ENCODE results near the gene INPP5D.

INPP5D gene

DNA sequence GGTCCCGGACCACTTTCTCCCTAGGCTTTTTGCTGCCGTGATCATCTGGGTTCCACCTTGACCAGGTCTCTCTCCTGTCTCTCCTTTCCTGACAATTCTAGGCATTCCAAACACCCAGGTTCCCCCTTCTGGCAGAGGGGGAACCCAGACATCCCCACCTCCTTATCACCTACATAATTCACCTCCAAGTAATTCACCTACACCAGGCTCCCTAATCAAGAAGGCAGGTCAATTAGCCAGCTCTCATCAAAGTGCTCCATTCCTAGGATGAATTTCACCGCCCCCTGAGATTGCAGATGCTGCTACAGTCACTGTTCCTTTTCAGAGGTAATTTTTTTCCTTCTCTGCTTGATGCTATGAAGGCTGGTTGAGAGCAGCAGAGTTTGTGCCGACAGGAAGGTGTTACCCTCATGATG lies 149.0 kb downstream of the INPP5D start:
- no peak overlapping the region for H3K4me3 ChIP-seq (ENCODE audit: low read depth, low read length)
- TF ChIP-seq, protein P1, sequence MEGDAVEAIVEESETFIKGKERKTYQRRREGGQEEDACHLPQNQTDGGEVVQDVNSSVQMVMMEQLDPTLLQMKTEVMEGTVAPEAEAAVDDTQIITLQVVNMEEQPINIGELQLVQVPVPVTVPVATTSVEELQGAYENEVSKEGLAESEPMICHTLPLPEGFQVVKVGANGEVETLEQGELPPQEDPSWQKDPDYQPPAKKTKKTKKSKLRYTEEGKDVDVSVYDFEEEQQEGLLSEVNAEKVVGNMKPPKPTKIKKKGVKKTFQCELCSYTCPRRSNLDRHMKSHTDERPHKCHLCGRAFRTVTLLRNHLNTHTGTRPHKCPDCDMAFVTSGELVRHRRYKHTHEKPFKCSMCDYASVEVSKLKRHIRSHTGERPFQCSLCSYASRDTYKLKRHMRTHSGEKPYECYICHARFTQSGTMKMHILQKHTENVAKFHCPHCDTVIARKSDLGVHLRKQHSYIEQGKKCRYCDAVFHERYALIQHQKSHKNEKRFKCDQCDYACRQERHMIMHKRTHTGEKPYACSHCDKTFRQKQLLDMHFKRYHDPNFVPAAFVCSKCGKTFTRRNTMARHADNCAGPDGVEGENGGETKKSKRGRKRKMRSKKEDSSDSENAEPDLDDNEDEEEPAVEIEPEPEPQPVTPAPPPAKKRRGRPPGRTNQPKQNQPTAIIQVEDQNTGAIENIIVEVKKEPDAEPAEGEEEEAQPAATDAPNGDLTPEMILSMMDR (IDR thresholded peaks at IDR 0.05; ENCODE audit: borderline replicate concordance, insufficient read depth, low read depth, low read length): no peak

DNA sequence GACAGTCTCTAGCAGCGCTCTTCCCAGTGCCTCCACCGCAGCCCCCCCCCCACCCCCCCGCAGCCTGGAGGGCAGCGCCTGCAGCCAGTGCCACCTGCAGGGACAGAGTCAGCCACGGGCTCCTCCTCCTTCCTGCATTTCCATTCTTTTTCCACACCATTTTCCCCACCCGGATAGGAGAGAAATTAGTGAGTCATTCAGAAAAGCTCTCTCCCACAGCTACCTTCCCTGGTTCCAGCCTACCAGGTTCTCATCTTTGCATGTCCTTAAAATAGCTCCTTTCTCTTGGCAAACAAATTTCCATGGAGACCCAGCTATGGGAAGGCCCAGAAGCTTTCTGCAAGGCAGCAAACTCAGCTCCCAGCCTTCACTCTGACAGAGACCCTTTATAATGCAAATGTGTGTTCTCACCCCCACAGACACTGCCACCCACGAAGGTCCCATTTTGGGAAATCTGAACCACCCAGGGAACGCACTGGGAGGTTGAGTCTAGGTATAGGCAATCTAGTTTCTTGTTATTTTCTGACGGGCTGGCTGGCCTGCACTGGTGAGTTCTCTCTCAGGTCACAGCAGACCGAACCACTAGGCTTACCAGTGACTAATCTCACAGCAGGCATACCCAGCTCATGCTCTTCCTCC lies 149.5 kb downstream of the INPP5D start:
- no peak overlapping the region for H3K4me3 ChIP-seq (ENCODE audit: low read depth, low read length)
- TF ChIP-seq, protein P1 (IDR thresholded peaks at IDR 0.05; ENCODE audit: borderline replicate concordance, insufficient read depth, low read depth, low read length): no peak

DNA sequence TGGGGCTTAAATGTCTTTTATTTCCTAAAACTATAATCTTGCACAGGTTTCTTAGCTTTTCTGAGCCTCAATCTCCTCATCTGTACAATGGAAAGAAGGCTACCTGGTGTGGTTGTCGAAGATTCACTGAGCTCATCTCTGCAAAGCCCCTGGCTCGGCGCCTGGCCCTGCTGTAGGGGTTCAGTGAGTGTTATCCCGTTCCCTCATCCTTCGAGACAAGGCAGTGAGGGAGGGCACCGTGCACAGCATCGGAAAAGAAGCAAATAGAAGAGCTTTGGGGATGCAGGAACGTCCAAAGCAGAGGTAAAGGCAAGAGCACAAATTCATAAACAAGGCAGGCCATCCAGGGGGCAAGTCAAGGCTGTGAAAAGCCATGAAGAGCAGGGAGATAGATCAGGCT lies 150.1 kb downstream of the INPP5D start:
- no peak overlapping the region for H3K4me3 ChIP-seq (ENCODE audit: low read depth, low read length)
- TF ChIP-seq, protein P1 (IDR thresholded peaks at IDR 0.05; ENCODE audit: borderline replicate concordance, insufficient read depth, low read depth, low read length): no peak

DNA sequence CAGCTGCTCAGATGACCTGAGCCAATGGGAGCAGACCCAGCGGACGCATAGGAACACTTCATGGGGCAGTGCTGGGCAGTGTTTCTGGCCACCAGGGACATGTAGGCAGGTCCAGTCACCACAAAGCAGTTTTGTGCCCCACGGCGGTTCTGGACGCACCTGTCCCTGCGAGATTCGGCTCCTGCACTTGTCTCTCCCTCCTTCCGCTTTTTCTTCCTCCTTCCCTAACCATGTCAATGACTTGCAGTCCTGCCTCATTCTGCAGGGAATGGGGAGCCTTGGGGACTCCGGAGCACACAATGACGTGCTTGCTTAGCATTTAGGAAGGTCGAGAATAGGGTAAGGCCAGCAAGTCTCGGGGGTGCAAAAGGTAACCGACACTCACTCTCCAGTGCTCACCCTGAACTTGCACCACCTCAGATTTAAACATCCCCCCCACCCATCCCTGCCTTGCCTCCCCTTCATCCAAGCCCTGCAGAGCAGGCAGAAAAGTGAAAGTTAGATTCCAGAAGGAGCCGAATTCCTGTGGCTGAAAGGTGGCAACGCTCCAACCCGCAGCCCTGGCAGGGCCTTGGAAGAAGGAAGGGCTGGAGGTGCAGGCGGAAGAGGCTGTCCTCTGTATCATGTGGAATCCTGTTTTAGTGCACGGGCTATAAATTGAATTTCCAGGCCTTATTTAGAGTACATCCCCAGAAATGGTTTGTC lies 150.9 kb downstream of the INPP5D start:
- no peak overlapping the region for H3K4me3 ChIP-seq (ENCODE audit: low read depth, low read length)
- TF ChIP-seq, protein P1 (IDR thresholded peaks at IDR 0.05; ENCODE audit: borderline replicate concordance, insufficient read depth, low read depth, low read length): no peak

DNA sequence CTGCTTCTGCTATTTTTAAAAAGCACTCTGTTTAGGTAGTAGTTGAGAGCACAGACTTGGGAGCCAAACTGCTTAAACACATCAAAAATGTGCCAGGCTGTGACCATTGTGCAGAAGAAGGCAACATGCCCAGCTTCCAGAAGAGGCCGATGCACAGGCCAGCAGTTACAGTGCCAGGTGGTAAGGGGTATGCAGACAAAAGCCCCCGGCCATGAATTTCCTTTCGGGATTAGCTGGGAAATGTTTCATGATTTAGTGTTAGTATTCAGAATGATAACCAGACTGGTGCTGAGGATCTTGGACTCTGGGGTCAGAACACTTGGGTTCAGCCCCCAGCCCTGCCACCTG lies 151.4 kb downstream of the INPP5D start:
- TF ChIP-seq, protein P1 (IDR thresholded peaks at IDR 0.05; ENCODE audit: borderline replicate concordance, insufficient read depth, low read depth, low read length): no peak
- H3K4me3 ChIP-seq (ENCODE audit: low read depth, low read length): no peak overlapping the region

DNA sequence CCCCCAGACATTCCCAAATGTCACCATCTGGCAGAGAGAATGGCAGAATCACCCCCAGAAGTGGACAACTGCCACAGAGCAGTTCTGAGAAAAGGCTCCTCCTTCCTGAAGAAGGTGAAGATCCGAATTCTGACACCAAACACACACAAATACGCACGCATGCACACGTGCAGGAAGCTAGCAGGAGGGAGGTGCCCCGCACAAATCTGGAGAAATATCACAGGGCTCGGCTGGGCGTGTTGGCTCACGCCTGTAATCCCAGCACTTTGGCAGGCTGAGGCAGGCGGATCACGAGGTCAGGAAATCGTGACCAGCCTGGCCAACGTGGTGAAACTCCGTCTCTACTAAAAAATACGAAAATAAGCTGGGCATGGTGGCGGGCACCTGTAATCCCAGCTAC lies 152.9 kb downstream of the INPP5D start:
- TF ChIP-seq, protein P1 (IDR thresholded peaks at IDR 0.05; ENCODE audit: borderline replicate concordance, insufficient read depth, low read depth, low read length): no peak
- H3K4me3 ChIP-seq (ENCODE audit: low read depth, low read length): no peak overlapping the region

DNA sequence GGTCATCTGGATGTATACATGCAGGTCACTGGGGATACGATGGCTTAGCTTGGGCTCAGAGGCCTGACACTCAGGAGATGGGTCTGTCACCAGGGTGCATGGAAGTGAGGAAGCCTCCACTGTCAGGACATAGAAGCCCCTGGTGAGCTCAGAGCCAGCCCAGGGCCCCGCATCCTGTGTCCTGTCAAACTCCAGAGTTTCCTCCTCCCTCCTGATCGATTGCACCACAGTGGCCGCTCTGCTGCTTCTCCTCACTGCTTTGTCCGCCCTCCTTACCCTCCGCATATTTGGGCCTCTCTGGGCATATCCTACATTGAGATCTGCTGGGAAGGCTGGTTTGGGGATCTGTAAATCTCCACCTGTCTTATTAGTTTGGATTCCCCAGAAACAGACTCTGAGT lies 153.8 kb downstream of the INPP5D start:
- TF ChIP-seq, protein P1 (IDR thresholded peaks at IDR 0.05; ENCODE audit: borderline replicate concordance, insufficient read depth, low read depth, low read length): no peak
- no peak overlapping the region for H3K4me3 ChIP-seq (ENCODE audit: low read depth, low read length)

All from GM12875 (cell line).